ENCODE results near the gene CSDE1. TPM values are rescaled to one million over a fixed set of nuclear protein-coding genes. Genes with fewer than 3 reads are reported as not detected.

The CSDE1 gene
- total RNA-seq = 571 and 760 TPM in 2 replicates

DNA sequence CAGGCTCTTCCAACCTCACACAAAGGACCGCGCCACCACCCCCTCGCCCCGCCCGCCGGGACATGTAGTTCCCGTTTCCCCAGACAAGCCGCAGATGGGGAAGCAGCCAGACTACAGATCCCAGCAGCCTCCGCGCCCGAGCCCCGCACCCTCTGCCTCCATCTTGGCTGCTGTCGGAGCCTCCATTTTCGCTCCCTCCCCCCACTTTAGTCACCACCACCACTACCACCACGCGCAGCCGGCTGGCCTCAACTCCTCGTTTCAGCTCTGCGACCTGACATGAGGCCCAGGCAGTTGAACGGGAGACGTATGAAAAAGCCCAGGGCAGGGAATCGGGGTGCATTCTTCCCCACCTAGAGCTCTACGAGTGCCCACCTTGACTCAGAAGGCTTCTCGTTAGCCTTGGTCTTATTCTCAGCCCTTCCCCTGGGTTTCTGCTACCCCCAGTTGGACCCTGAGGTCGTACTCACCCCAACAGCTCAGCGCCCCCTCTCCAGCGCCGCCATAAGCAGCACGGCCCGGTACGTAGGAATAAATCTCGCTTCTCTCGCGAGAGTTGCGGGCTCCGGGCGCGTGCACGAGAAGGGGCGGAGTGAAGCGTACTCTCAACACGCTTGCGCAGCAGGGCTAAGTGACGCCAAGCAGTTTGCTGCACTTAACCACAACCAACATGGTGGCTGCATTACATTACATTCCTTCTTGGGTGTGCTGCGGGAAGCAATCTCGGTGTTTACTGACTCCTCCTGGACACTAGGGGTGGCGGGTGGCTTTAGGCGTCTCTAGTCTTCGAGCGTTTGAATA, at the start of gene CSDE1:
Gene CSDE1, minus strand, starts transcription at position 530 of the 801 bp plus-strand sequence. CDS start 18,094 bp downstream, outside the sequence.

DNA sequence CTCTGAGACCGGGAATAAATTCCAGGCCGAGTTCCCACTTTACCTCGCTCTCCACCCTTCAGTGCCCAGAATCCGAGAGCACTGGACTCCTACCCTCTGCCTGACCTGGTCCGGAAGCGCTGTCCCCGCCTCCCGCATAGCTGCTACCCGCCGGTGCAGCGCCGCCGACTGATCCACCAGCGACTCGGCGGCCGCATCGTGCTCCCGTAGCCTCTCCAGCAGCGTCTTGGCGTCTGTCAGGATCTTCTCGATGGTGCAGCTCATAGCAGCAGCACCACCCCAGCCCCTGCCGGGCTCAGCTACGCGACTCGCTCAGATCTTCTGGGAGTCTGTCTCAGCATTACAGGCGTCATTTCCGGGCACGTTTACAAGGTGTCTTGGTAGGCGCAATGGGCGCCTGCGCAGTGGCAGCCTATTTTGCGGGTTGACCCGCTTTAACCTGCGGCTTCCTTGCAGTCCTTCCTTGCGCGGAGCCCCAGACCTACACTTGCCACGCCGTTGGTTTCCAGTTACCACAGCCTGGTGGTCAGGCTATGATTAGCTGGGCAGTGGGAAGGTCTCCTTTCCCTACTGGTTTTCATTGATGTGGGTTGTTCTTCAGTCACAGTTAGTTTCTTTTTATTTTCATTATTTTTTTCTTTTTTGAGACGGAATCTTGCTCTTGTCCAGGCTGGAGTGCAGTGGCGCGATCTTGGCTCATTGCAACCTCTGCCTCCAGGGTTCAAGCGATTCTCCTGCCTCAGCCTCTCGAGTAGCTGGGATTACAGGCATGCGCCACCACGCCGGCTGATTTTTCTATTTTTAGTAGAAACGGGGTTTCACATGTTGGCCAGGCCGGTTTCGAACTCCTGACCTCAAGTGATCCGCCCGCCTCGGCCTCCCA, 22.8 kb upstream of the CSDE1 start, which contains the start of gene SIKE1:
Gene SIKE1, minus strand, starts transcription at position 342 of the 883 bp plus-strand sequence. Its CDS starts 78 bp downstream, at position 264.

DNA sequence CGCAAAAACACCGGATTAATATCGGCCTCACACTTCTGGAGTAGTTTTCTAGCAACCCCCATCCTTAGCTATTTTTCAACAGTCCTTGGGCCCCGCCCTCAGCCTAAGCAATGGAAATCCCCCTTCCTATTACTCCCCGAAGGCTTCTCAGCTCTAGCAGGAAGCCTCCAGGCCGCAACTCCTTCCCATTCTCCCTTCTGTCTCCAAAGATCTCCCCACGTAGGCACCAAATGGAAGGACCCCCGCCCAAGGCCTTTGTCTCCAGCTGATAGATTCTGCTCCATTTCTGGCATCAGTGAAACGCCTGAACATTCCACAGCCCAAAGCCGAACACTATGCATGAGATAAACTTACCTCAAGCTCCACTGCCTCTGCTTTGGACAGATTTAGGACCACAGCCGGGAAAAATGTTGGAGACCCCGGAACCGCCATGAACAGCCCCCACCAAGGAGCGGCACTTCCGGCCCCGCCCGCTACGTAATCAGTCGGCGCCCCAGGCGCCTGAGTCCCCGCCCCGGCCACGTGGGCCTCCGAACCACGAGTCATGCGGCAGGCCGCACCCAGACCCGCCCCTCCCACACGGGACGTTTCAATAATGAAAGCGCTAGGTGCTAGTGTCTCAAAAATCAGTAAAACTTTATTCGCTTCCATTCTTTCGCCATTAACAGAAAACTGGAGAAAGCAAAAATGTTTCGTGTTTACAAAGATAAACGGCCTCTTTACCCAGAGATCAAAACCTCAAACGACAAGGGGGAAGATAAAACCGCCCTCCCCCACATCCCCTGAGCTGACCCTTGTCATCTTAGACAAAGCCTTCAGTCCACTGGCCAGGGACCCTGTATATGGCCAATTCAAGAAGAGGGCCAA, 41.2 kb downstream of the CSDE1 start, which contains the start of gene NRAS:
Gene NRAS, minus strand, starts transcription at position 468 of the 867 bp plus-strand sequence. CDS start 611 bp downstream, outside the sequence.

DNA sequence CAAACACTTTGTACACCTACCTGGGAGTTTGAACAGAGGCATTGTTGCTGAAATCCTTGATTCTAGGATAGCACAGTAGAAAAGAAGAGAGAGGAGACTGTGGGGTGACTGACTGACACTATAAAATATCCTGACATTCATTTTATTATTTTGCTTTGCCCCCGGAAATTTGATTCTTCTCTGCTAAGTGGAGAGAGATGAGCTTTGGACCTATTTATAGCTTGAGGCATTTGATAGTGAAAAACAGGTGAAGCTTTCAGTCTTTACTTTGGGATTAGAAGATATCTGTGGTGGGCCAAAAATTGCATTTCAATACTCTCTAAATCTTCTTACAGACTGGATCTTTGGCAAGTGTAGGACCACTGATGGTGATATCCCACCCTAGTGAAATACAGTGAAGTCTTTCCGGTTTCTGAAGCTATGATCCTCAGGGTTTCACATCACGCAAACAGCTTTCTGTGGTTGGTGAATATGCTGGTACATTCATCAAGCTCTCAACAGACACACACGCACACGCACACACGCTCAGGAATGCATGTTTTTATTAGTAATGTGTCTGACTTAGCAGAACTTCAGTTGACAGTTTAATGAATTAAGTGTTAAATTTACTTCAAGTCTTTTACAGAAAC, 62.2 kb downstream of the CSDE1 start, which contains the start of gene AMPD1:
Gene AMPD1, minus strand, starts transcription at position 117 of the 629 bp plus-strand sequence. Its CDS starts 75 bp downstream, at position 42.

DNA sequence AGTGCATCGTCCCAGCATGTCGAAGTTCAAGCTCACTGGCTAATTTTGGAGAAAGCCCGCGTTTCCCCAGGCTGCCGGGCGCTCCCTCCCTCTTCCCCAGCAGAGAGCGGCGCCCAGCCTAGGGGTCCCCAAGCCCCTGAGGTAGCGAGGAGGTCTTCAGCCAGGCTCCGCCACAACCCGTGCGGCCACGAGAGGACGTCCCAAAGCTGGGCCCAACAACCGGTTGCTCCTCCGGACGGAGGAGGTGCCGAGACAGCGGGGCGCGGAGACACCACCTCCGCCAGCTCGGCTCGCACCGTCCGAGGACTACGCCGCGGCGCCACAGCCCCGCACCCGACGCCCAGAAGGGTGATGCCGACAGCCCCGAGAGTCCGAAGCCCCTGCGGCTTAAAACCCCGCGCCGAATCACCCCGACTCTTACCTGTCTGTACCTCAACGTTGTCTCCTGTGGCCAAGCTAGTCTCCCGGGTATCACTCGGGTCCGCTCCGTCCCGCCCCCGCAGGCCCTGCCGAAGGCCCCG, 88.2 kb downstream of the CSDE1 start, which contains the start of gene DENND2C:
Gene DENND2C, minus strand, starts transcription at position 488 of the 521 bp plus-strand sequence. CDS start 44,065 bp downstream, outside the sequence.

Other genes with a start within 250 kb of the CSDE1 start
- 17.5 and 31.6 TPM in 2 replicates for gene TRIM33, start 246.8 kb downstream of the CSDE1 start, total RNA-seq
- gene BCAS2, start 176.4 kb downstream of the CSDE1 start, total RNA-seq = 56.2 and 70.8 TPM in 2 replicates
- gene DENND2C, start 87.9 kb downstream of the CSDE1 start, total RNA-seq = 0.15 and 0.65 TPM in 2 replicates
- not detected in 2 replicates for gene AMPD1, start 62.4 kb downstream of the CSDE1 start, total RNA-seq
- gene NRAS, start 41.2 kb downstream of the CSDE1 start, total RNA-seq = 87.4 and 121 TPM in 2 replicates
- gene SIKE1, start 22.7 kb upstream of the CSDE1 start, total RNA-seq = 39.2 and 44.5 TPM in 2 replicates
- gene SYCP1, start 96.9 kb upstream of the CSDE1 start, total RNA-seq = not detected in 2 replicates